GM04503 (cell line): Measurements from ENCODE around the gene RPH3AL.
A peak's percentile ranks its signal among the peaks of the same experiment; 100 is the strongest.
"Not testable (repeated sequence)": the region's sequence is repeated elsewhere in the genome, so short reads cannot be mapped to it uniquely, and the experiment has no call there.

Experiments used
- DNase-seq: peaks from one replicate; pipeline ENCODE4 v3.0.0-alpha.2; 2012; ENCODE audit warnings: low read depth

The RPH3AL gene

DNA sequence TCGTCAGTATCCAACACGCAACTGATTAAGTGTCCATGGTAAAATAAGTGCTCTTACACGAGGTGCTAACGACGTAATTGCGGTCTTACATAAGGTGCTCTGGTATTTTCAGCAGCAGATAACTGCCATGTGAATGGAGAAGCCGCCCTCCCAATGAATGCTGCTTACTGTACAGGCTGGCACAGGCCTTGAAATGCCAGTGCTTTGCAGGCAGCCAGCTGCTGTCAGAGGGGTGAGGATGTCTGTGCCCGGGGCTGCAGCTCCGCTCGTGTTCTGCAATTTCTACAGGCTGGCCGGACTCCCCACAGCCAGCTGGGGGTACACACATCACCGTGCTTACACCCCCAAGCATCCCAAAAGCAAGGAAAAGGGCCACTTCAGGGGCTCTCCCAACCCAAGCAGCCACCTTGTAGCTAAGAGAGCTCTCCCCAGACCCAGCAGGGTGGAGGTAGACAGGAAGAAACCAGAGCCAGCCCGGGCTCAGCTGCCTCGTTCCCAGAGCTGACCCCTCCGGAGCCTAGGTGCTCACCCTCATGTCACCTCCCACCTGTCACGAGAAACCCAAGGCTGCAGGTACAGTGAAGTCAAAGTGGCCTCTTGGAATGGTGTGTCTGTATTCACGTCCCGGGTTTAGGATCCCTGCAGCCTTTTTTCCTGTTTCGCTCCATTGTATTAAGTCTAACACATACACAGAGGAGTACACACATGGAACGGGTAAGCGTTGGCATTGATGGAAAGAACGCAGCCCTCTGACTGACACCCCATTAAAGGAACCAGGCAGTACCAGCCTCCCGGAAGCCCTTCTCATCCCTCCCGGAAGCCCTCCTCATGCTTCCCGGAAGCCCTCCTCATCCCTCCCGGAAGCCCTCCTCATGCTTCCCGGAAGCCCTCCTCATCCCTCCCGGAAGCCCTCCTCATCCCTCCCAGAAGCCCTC lies 27.2 kb upstream of the RPH3AL start:
- no peak for DNase-seq

DNA sequence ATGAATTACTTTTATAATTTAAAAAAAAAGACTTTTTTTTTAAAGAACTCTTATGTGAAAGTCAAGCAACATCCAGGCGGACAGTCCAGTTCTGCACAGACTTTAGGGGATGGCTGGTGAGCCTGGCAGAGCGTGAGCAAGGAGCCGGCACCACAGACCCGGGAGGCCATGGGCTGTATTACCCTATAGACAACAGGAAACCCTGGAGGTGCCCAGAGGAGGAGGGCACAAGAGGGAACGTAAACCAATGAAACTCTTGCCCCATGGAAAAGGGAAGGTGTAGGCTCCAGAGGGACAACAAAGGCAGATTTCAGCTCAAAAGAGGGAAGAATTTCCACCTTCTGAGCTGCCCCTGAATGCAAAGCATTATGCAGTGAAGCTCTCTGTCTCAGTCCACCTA lies 25.5 kb upstream of the RPH3AL start:
- no peak for DNase-seq

DNA sequence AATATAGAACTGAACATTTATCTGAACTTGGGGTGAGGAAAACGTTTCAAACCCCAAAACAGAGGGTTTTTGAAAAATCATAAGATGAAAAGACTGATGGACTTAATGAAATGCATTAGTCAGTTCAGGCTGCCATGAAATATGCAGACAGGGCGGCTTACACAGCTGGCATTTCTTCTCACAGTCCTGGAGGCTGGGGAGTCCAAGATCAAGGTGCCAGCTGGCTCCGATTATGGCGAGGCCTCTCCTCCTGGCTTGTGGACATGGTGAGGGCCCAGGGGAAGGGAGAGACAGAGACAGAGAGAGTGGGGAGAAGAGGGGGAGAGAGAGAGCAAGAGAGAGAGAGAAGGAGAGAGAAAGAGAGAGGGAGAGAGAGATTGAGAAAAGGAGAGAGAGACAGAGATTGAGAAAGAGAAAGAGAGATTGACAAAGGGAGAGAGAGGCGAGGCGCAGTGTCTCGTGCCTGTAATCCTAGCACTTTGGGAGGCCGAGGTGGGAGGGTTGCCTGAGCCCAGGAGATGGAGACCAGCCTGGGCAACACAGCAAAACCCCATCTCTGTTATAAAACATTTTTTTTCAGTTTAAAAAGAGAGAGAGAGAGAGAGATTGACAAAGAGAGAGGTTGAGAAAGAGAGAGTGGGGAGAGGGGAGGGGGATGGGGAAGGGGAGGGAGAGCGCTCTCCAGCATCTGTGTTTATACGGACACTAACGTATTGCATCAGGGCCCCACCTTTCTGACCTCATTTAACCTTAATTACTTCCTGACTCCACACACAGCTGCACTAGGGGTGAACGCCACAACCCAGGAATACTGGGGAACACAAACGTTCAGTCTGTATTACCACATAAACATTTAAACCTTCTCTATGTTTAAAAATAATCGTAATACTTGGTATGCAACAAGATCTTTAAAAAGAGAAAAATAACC lies 24.6 kb upstream of the RPH3AL start:
- DNase-seq: peak; percentile 30

DNA sequence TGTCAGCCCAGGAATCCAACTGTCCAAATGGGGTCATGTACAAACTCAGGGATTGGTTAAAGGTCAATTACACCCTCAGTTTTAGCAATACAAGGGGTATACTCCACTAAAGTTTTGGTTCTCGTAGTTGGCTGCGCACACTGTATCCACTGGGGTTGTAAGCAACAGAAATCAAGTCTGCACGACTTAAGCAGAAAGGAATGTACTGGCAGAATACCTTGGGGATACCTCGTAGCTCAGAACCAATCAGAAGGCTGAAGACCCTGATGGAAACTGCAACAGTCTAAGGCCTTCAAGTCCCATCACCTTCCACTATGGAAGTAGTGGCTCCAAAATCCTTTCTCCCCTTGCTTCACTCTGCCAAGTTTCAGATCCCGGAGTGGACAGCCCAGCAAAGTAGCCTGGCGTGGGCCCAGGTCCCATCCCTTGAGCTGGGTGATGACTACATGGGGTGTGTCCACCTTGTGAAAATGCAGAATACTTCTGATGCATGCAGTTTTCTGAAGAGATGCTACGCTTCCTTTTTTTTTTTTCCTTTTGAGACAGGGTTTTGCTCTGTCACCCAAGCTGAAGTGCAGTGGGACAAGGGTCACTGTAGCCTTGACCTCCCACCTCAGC lies 21.1 kb upstream of the RPH3AL start:
- DNase-seq: no peak

DNA sequence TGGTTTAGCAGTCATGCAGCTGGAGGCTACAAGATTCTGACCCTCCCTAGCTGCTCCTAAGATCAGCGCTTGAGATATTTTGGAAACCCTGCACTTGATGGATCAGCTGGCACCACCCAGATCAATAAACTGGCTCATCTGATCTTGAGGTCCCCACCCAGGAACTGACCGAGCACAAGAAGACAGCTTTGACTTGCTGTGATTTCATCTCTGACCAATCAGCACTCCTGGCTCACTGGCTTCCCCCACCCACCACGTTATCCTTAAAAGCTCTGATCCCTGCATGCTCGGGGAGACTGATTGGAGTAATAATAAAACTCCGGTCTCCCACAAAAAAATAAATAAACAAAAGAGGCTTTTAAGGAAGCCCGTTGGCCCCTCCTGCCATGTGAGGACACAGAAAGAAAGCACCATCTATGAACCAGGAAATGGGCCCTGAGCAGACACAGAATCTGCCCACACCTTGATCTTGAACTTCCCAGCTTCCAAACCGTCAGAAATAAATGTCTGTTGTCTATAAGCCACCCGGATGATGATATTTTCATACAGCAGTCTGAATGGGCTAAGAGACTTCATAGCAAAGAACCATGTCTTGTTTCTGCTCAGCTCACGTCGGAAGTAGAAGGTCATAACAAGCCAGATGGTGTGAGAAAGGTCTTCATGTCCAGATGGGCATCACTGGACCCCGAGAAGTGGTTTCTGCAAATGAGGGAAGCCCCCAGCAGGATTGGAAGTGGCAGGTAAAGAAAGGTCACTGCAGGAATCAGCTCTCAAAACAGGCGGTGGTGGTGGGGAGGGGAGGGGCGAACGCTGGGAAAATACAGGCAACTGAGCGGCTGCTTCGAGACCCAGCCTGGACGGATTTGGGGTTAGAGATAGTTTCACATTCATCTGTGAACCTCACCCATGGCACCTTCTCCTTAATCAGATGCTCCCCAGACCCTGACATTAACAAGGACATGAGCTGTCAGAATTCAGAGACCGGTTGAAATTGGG lies 19.8 kb upstream of the RPH3AL start:
- no peak for DNase-seq

DNA sequence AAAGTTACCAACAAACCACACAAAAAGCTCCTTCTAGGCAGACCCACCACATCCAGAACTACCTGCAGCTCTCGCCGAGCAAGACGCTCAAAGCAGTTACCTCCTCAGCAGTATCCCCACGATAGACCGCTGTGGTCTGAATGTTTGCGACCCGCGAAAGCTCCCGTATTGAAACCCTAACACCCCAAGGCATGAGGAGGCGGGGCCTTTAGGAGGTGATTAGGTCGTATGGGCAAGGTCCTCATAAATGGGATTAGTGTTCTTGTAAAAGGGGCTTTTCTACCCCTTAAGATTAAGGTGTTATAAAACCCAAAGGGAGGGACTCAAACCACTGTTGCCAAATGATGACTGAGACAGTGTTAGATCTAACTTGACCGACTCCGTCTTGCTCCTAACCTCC lies 19.0 kb upstream of the RPH3AL start:
- no peak for DNase-seq

DNA sequence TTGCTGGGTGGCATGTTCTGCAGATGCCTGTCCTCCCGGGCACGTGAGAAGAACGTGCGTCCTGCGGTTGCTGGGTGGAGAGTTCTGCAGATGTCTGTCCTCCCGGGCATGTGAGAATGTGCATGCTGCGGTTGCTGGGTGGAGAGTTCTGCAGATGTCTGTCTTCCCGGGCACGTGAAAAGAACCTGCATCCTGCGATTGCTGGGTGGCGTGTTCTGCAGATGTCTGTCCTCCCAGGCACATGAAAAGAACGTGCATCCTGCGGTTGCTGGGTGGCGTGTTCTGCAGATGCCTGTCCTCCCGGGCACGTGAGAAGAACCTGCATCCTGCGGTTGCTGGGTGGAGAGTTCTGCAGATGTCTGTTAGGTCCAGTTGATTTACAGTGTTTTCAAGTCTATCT lies 15.0 kb upstream of the RPH3AL start:
- not testable (repeated sequence) for DNase-seq

DNA sequence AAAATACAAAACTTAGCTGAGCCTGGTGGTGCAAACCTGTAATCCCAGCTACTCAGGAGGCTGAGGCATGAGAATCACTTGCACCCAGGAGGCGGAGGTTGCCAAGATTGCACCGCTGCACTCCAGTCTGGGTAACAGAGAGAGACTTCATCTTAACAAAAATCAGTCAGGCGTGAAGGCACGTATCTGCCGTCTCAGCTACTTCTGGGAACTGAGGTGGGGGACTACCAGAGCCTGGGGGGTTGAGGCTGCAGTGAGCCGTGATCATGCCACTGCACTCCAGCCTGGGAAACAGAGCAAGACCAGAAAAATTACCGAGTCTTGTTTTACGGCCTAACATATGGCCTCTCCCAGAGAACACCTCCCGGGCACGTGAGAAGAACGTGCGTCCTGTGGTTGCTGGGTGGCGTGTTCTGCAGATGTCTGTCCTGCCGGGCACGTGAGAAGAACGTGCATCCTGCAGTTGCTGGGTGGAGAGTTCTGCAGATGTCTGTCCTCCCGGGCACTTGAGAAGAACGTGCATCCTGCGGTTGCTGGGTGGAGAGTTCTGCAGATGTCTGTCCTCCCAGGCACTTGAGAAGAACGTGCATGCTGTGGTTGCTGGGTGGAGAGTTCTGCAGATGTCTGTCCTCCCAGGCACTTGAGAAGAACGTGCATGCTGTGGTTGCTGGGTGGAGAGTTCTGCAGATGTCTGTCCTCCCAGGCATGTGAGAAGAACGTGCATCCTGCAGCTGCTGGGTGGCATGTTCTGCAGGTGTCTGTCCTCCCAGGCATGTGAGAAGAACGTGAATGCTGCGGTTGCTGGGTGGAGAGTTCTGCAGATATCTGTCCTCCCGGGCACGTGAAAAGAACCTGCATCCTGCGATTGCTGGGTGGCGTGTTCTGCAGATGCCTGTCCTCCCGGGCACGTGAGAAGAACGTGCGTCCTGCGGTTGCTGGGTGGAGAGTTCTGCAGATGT lies 14.3 kb upstream of the RPH3AL start:
- DNase-seq: not testable (repeated sequence)

DNA sequence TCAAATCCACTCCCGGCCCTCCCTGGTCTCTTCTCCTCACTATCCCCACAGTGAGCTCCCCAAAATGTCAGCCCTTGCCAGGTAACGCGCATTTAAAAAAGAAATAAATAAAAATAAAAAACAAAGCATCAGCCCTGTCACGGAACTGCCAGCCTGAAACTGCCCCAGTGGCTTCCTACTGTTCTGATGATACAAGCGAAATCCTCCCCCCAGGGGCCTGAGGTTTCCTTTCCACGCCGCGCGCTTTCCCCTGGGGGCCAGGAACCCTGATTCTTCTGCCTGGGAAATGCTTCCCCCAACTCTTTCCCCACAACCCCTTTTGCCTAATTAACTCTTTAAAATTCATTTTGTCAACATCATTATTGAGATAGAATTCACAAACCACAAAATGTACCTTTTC lies 12.2 kb upstream of the RPH3AL start:
- DNase-seq: no peak

DNA sequence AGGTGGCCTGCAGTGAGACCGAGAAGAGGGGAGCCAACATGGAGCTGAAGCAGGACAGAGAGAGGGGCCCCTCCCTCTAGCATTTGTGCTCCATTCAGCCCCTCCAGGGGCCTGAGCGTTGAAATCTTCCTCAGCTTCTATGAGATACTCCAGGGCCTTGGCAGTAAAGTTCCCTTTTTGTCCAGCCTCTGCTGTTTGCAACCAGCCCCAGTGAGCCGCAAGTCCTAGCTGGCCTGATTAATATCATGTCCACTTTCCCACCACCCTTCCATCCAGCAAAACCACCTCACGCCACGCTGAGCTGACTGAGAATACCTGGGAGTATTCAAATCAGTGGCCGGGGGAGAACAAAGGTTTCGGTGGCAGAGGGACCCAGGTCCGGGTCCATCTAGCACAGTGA lies 11.7 kb upstream of the RPH3AL start:
- no peak for DNase-seq

DNA sequence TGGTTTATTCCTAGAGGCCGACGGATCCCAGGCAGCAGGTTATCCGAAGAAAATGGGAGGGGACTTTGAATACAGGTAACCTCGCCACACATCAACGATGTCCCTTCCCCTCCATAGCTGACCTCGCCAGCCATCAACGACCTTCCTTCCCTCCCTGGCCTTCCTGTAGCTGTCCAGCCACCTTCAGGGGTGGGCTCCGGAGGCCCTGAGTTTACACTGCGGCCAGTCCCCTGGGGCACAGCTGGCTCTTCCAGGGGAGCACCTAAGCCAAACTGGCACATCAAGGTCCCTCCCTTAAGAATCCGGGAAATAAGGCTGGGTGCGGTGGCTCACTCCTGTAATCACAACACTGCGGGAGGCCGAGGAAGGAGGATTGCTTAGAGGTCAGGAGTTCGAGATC lies 10.1 kb upstream of the RPH3AL start:
- no peak for DNase-seq

DNA sequence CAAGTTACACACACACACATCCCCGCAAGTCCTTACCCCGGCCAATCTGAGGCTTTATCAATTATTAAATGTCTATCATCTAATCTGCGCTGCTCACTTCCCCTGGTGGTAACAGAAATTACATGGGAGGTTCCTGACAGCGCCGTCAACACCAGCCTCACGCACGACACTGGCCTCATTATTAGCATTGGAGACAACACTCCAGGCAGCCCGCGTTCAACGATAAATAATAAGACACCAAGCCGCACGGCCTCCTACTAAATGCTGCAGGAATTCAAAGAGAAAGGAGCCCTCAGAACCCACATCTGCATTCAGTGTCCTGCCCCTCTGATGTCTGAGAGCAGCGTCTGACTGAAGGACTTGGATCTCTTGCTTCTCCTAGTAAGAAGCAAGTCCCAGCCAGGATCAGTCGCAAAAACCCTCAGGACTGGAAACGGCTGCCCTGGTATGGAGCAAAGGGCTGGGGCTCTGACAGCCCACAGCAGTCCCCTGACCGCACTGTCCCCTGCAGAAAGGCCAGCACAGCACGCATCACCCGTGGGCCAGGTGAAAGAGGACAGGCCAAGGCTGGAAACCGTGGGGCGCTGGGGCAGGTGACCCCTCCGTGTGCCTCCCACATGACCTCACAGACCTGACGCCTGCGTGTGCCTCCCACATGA lies 7.6 kb upstream of the RPH3AL start:
- DNase-seq: no peak

DNA sequence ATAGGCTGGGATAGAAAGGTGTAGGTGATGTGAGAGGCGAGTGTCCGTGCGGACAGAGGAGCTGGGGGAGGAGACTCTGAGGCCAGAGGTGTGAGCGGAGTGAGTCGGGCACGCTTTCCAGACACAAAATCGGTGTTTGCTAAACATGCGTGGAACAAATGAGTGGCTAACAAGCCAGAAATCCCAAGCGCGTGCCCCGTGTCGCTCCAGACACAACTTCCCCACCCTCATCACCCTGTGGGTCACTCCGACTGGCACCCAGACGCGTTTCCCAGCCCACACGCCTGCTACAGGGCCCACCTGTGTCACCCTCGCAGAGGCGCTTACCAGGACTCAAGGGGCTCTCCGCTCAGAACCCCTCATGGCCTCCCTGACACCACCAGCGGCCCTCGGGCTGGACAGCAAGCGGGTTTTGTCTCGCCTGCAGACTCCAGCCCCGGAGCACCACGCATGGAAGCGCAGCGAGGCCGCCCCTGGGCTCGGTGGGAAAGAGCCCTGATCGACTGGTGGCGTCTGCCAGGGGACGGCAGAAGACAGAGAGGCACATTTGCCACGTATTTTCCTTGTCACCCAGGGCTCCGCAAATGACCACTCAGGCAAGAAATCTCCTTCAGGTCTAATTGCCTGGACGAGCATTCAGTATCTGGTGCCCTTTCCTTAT lies 6.0 kb upstream of the RPH3AL start:
- DNase-seq: no peak

DNA sequence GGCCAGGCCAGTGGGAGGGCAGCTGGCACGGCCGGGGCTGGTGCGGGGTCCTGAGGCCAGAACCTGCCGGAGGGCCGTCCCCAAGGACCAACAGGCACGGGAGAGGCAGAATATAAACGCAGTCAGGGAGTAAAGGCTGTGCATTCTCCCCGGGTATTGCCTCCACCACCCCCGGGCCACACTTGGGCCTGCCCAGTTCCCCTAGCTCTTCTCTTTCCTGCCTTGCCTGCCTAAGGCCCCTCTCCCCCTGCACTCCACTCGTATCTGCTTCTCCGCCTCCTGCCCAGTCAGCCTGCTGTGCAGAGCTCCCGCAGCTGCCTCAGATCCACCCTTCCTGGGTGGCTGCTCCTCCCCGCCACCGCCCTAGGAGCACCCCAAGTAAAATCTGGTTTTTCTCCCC lies 5.0 kb upstream of the RPH3AL start:
- no peak for DNase-seq

DNA sequence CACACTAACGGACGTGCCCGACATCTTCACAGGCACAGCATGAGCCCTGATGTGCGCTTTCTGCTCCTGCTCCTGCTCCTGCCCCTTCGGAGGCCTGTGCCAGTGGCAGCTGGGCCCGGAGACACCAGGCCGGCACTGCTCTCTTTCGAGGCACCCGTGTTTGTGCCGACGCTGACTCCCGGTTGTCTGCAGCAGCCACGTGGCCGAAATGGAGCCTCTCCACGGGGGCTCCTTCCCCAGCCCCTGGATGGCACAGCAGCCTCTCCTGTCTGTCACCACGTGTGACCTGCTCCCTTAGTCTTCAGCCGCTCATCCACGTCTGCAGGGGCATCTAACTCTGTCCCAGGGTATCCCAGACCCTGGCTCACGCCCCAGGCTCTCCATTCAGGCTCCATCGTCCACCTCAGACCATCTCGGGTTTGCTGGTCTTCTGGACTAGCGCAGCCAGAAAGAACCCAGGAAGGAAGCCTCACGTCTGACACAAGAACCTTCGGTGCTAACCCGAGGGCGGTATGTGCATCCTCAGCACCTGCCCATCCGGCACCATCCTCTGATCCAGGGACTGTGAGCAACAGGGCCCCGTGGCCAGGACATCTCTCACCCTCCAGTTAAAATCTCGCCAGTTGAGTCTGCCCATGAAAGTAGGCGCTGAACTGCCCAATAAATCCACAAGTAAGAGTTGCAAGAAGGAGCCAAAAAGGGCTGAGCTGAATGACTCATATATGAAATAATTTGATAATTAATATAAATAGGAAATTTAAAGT lies 4.2 kb upstream of the RPH3AL start:
- DNase-seq: no peak

DNA sequence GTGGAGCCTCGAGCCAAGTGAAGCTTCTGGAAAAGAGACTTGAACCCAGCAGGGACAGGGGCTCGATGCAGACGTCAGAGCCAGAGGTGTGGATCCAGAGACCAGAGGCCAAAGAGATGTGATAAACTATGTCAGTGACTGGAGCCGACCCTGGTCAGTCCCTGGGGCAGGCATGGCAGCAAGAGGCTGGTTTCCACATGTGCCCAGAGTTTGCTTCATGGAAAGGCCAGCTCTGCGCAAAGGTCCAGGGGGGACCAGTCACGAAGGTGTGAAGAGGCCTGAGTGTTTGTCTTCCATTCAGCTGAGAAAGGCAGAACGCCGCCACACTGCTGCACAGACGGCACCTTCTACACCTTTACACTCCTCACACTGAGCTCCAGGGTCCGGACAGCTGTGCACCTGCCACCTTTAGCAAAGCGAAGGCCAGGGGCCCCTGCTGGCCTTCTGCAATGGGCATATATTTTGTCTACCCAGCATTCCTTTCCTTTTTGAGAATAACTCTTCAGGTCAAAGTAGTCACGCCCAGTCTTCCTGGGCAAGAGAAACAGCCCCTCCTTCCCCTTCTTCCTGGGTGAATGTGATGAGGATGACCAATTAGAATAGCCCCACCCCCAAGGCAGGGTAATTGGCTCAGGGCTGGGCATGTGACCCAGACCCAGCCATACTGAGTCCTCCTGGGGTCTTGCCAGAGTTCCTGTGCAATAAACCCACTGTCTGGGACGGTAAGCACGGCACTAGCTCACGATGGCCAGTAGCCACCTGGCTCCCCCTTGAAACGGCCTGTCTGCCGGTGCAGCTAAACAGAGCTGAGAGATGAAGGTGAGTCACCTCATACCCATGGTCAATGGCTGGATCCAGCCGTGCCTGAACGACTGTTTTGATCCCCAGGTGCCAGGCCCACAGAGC lies 2.3 kb upstream of the RPH3AL start:
- no peak for DNase-seq

DNA sequence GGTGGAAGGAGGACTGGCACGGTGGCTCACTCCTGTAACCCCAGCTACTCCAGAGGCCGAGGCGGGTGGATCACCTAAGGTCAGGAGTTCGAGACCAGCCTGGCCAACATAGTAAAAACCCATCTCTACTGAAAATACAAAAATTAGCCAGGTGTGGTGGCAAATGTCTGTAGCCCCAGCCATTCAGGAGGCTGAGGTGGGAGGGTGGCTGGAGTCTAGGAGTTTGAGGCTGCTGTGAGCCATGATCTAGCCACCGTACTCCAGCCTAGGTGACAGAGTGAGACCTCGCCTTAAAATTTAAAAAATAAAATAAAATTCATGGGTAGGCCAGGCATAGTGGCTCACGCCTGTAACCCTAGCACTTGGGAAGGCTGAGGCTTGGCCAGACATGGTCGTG lies 1.2 kb upstream of the RPH3AL start:
- no peak for DNase-seq
